Measurements from ENCODE around the gene ROR1. TPM values are rescaled to one million over a fixed set of nuclear protein-coding genes. Genes with fewer than 3 reads are reported as not detected.

The ROR1 gene
- polyA plus RNA-seq, 1 experiment: 7.1 TPM

DNA sequence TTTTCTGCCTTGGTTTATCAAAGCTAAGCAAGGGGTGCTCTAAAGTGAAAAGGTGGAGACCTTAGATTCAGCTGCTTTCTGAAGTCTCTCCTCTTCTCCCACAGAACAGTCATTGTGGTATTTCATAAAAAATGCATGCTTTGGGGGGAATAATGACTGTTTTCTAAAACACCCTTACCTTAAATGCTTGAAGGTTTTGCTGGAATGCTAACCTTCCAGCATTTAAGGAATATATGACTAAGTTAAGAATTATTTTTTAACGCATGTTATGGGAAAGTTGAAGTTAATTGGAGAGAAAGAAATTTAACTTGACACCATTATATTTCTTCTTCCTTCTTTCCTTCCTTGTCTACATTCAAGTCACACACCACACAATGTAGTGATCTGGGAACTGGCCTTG is 162.5 kb downstream of the ROR1 start:
- Histone ChIP-seq H3K27me3 (ENCODE audit: control insufficient read depth, insufficient read depth, low read length) (no peaks in the 10 kb centered on the region), H3K4me3 (ENCODE audit: low read depth, low read length) (no peak overlapping the region), H3K27ac (ENCODE audit: low read depth, low read length) (no peak overlapping the region), H3K9me3 (ENCODE audit: control insufficient read depth, insufficient read depth, low read length) (no peaks in the 10 kb centered on the region)
- TF ChIP-seq, protein P1, sequence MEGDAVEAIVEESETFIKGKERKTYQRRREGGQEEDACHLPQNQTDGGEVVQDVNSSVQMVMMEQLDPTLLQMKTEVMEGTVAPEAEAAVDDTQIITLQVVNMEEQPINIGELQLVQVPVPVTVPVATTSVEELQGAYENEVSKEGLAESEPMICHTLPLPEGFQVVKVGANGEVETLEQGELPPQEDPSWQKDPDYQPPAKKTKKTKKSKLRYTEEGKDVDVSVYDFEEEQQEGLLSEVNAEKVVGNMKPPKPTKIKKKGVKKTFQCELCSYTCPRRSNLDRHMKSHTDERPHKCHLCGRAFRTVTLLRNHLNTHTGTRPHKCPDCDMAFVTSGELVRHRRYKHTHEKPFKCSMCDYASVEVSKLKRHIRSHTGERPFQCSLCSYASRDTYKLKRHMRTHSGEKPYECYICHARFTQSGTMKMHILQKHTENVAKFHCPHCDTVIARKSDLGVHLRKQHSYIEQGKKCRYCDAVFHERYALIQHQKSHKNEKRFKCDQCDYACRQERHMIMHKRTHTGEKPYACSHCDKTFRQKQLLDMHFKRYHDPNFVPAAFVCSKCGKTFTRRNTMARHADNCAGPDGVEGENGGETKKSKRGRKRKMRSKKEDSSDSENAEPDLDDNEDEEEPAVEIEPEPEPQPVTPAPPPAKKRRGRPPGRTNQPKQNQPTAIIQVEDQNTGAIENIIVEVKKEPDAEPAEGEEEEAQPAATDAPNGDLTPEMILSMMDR (IDR thresholded peaks at IDR 0.05; ENCODE audit: low read depth, low read length): no peak
- ChIA-PET POLR2A (no interaction called here), CTCF (interaction anchor here (1.6 kb wide), 1 partner anchor 200 kb away, joined by 4 read pairs; no protein-coding TSS in a partner anchor)
- no peak for DNase-seq (ENCODE audit: low read depth, low spot score)

DNA sequence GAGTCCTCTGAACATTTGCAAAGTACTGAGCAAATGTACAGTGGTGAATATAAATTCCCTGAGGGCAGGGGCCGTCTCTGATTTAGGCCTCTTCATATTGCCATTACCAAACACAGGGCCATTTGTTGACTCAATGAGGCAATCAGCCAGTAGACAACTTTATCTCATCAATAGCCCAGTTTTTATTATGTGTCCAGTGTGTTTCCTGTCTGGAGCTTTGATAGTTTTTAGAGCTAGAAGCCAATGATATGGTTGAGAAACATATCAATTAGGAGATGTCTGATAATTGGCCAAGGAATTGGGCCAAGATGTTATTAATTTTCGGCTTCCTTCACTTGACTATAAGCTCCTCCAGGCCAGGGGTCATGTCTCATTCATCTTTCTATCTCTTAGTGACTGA is 163.0 kb downstream of the ROR1 start:
- POLR2A ChIA-PET: no interaction called here
- CTCF ChIA-PET: no interaction called here
- no peaks in the 10 kb centered on the region for H3K9me3 ChIP-seq (ENCODE audit: control insufficient read depth, insufficient read depth, low read length)
- no peak overlapping the region for H3K27ac ChIP-seq (ENCODE audit: low read depth, low read length)
- H3K4me3 ChIP-seq (ENCODE audit: low read depth, low read length): no peak overlapping the region
- no peak for DNase-seq (ENCODE audit: low read depth, low spot score)
- TF ChIP-seq, protein P1 (IDR thresholded peaks at IDR 0.05; ENCODE audit: low read depth, low read length): no peak
- H3K27me3 ChIP-seq (ENCODE audit: control insufficient read depth, insufficient read depth, low read length): no peaks in the 10 kb centered on the region

DNA sequence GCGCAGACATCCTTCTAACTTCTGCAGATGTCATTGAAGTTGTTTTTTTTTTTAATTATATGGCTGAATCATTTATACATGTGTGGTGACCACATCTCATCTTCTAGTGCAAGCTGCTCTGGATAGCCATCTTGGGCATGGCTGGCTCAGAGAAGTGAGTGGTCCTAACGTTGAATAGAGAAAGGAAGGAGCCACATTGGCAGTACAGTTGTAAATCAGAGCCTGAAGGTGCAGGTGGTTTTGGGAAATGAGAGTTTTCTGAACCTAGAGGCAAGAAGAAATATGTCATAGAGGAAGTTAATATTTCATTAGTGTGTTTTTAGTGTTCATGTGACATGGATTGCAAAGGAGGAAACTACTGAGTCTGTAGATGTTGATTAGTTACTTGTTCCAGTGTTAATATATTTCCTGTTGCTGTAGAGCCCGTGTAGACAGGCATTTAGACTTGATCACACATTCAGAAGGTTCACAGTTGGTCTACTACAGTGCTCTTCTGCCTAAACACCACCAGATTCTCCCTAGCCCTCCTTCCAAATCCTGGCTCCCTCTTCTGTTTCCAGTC is 163.7 kb downstream of the ROR1 start:
- no peak overlapping the region for H3K4me3 ChIP-seq (ENCODE audit: low read depth, low read length)
- ChIA-PET POLR2A (no interaction called here), CTCF (no interaction called here)
- H3K27me3 ChIP-seq (ENCODE audit: control insufficient read depth, insufficient read depth, low read length): no peaks in the 10 kb centered on the region
- no peak overlapping the region for H3K27ac ChIP-seq (ENCODE audit: low read depth, low read length)
- TF ChIP-seq, protein P1 (IDR thresholded peaks at IDR 0.05; ENCODE audit: low read depth, low read length): no peak
- no peaks in the 10 kb centered on the region for H3K9me3 ChIP-seq (ENCODE audit: control insufficient read depth, insufficient read depth, low read length)
- DNase-seq (ENCODE audit: low read depth, low spot score): no peak

DNA sequence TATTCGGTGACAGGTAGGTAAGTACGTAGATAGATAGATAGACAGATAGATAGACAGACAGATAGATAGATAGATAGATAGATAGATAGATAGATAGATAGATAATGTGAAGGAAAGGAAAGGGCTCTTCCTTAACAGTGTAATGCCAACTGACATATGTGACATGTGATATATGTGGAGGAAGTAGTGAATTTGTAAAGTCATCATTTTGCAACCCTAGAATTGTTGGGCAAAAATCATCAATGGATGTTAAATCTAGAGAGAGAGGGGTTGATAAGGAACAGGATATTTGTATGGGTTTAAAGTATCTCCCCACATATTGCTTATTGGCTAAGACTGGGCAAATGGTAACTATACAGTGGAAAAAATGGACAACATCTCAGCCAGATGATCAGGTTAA is 166.6 kb downstream of the ROR1 start:
- H3K27me3 ChIP-seq (ENCODE audit: control insufficient read depth, insufficient read depth, low read length): no peaks in the 10 kb centered on the region
- no peak overlapping the region for H3K27ac ChIP-seq (ENCODE audit: low read depth, low read length)
- CTCF ChIA-PET: no interaction called here
- DNase-seq (ENCODE audit: low read depth, low spot score): no peak
- no peak overlapping the region for H3K4me3 ChIP-seq (ENCODE audit: low read depth, low read length)
- TF ChIP-seq, protein P1 (IDR thresholded peaks at IDR 0.05; ENCODE audit: low read depth, low read length): no peak
- no peaks in the 10 kb centered on the region for H3K9me3 ChIP-seq (ENCODE audit: control insufficient read depth, insufficient read depth, low read length)
- POLR2A ChIA-PET: no interaction called here

DNA sequence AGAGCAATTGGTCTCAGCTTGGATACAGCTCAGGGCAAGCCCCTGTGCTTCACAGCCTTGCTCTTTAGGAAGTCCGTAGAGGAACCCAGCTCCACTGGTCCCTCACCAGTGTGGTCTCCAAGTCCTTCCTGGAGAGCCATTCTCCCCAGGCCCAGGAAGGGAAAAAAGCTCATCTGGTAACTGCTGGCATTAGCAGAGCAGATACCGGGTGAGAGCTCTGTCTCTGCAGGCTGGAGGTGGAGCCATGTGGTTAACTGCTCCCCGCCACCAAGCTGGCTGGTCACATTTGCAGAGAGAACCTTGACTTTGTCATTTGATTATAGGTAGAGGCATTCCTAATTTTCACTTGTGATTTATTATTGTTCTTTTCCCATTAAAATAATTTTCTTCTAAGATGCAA is 169.6 kb downstream of the ROR1 start:
- H3K27ac ChIP-seq (ENCODE audit: low read depth, low read length): no peak overlapping the region
- POLR2A ChIA-PET: no interaction called here
- no peak for DNase-seq (ENCODE audit: low read depth, low spot score)
- H3K27me3 ChIP-seq (ENCODE audit: control insufficient read depth, insufficient read depth, low read length): no peaks in the 10 kb centered on the region
- H3K4me3 ChIP-seq (ENCODE audit: low read depth, low read length): no peak overlapping the region
- TF ChIP-seq, protein P1 (IDR thresholded peaks at IDR 0.05; ENCODE audit: low read depth, low read length): no peak
- CTCF ChIA-PET: interaction anchor here (0.5 to 0.6 kb wide), 2 partner anchors 195 to 1993 kb away, joined by 3 to 4 read pairs; no protein-coding TSS in a partner anchor
- no peaks in the 10 kb centered on the region for H3K9me3 ChIP-seq (ENCODE audit: control insufficient read depth, insufficient read depth, low read length)
